ENCODE results near the gene RIMS1.

- TF ChIP-seq ELK1 (CRISPR knock-in tag; IDR thresholded peaks at IDR 0.05), result no peak
- no peak for TF ChIP-seq ARHGAP35 (IDR thresholded peaks at IDR 0.05; ENCODE audit: partially characterized antibody)
- no peak for TF ChIP-seq FOSL1 (tag; conservative IDR thresholded peaks at IDR 0.05)
- TF ChIP-seq ZNF124 (CRISPR knock-in tag; IDR thresholded peaks at IDR 0.05), result no peak
- TF ChIP-seq, protein P1, sequence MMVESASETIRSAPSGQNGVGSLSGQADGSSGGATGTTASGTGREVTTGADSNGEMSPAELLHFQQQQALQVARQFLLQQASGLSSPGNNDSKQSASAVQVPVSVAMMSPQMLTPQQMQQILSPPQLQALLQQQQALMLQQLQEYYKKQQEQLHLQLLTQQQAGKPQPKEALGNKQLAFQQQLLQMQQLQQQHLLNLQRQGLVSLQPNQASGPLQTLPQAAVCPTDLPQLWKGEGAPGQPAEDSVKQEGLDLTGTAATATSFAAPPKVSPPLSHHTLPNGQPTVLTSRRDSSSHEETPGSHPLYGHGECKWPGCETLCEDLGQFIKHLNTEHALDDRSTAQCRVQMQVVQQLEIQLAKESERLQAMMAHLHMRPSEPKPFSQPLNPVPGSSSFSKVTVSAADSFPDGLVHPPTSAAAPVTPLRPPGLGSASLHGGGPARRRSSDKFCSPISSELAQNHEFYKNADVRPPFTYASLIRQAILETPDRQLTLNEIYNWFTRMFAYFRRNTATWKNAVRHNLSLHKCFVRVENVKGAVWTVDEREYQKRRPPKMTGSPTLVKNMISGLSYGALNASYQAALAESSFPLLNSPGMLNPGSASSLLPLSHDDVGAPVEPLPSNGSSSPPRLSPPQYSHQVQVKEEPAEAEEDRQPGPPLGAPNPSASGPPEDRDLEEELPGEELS (CRISPR knock-in tag; IDR thresholded peaks at IDR 0.05; ENCODE audit: borderline replicate concordance), result no peak
- no peak for TF ChIP-seq CREB5 (CRISPR knock-in tag; IDR thresholded peaks at IDR 0.05)
- no peak for TF ChIP-seq KLF16 (IDR thresholded peaks at IDR 0.05)
- TF ChIP-seq CHD4 (IDR thresholded peaks at IDR 0.05; ENCODE audit: insufficient read depth, insufficient replicate concordance, low read depth, low read length, poor library complexity, severe bottlenecking), result no peak
- no peak for TF ChIP-seq ZNF449 (CRISPR knock-in tag; IDR thresholded peaks at IDR 0.05)
These were observed 533.6 kb downstream of the RIMS1 start for GRCh38 chr6:72419966-72420365.
